ENCODE data around the gene TOR4A.

The TOR4A gene

GRCh38 chr9:137277329-137278041 lies at the start of gene TOR4A:
Gene TOR4A, plus strand, starts transcription at chr9:137277726. Its CDS starts 964 bp downstream, at chr9:137278690.
- FAIRE-seq, result no peak

- FAIRE-seq, result no peak
Observed at GRCh38 chr9:137227853-137228505, 49.5 kb upstream of the TOR4A start.

GRCh38 chr9:137228506-137228967 lies 49.0 kb upstream of the TOR4A start:
- FAIRE-seq, result no peak

GRCh38 chr9:137228968-137229896 lies 48.3 kb upstream of the TOR4A start:
- FAIRE-seq, result no peak

GRCh38 chr9:137229903-137230704 lies 47.4 kb upstream of the TOR4A start:
- no peak for FAIRE-seq

- FAIRE-seq, result no peak
Observed at GRCh38 chr9:137230705-137231371, 46.7 kb upstream of the TOR4A start, which contains the start of gene SLC34A3. Gene SLC34A3, plus strand, starts transcription at chr9:137230901. Its CDS starts 802 bp downstream, at chr9:137231703.

GRCh38 chr9:137231372-137232039 lies 46.0 kb upstream of the TOR4A start:
- no peak for FAIRE-seq

GRCh38 chr9:137232101-137232500 lies 45.4 kb upstream of the TOR4A start:
- FAIRE-seq, result no peak

GRCh38 chr9:137232510-137232909 lies 45.0 kb upstream of the TOR4A start:
- no peak for FAIRE-seq

GRCh38 chr9:137233143-137233980 lies 44.2 kb upstream of the TOR4A start:
- FAIRE-seq, result no peak

- FAIRE-seq, result no peak
Observed at GRCh38 chr9:137234055-137234697, 43.4 kb upstream of the TOR4A start.

GRCh38 chr9:137234758-137235423 lies 42.6 kb upstream of the TOR4A start:
- FAIRE-seq, result no peak

- FAIRE-seq, result no peak
Observed at GRCh38 chr9:137235424-137236237, 41.9 kb upstream of the TOR4A start.

GRCh38 chr9:137236238-137236935 lies 41.1 kb upstream of the TOR4A start:
- no peak for FAIRE-seq

GRCh38 chr9:137236936-137237421 lies 40.5 kb upstream of the TOR4A start:
- no peak for FAIRE-seq

- no peak for FAIRE-seq
Observed at GRCh38 chr9:137237759-137238726, 39.5 kb upstream of the TOR4A start.
